GM03348 (cell line): ENCODE results near the gene MACROD2.

Source experiments
- DNase-seq: peaks from one replicate; pipeline ENCODE4 v3.0.0; 2012; ENCODE audit warnings: low spot score

Gene MACROD2

DNA sequence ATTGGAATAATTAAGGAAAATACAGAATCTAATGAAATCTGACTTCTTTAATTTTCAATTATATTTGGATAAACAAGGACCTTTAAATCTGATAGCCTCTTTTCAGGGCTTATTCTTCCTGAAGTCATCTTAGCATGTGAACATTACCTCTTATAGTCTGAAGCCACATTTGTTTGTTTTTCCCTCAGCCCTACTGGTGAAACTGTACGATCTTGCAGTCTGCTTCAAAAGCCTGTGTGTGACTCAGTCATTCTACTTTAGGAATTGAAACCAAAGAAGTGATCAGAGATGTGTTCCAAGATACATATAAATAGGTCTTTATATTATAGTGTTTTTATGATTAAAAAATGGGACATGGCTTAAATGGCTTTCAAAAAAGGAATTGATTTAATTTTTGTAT, 67.5 kb downstream of the MACROD2 start:
- peak; percentile 8 for DNase-seq

GRCh38 chr20:14064333-14064732, 69.0 kb downstream of the MACROD2 start:
- DNase-seq, result no peak

GRCh38 chr20:14064921-14065320, 69.6 kb downstream of the MACROD2 start:
- DNase-seq, result no peak

GRCh38 chr20:14065774-14066173, 70.5 kb downstream of the MACROD2 start:
- DNase-seq, result no peak

DNA sequence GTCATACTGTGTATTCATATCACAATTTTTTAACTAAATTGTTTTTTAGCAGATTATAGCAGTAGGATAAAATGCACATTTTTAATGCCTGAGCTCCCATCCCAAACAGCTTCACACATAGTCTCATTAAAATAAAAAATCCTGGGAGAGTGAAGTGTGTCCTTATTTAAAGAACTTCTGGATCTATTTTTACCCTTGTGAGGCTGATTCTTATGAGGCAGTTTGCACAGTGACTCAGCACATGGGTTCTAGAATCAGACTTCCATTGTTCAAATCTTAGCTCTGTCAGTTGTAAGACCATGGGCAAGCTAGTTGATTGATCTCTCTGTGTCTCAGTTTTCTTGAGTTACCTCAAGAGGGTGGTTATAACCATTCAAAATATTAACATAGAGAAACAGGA, 72.3 kb downstream of the MACROD2 start:
- no peak for DNase-seq

DNA sequence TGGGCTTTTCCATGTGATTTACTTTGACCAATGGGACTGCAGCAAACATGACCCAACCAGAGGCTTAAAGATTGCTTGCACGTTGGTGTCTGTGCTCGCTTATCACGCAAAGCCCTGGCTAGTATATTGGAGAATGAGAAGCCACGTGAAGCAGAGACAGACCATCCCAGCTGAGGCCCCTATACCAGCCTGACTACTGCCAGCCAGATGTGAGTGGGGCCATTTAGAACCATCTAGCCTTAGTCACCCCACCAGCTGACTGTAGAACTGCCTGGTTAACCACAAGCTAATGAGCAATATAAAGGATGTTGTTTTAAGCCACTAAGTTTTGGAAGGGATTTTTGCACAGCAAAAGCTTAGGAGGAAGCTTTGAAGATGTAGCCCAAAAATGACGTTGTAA, 74.5 kb downstream of the MACROD2 start:
- DNase-seq, result peak; percentile 43

- no peak for DNase-seq
Measured at GRCh38 chr20:14093652-14094051, 98.3 kb downstream of the MACROD2 start.

DNA sequence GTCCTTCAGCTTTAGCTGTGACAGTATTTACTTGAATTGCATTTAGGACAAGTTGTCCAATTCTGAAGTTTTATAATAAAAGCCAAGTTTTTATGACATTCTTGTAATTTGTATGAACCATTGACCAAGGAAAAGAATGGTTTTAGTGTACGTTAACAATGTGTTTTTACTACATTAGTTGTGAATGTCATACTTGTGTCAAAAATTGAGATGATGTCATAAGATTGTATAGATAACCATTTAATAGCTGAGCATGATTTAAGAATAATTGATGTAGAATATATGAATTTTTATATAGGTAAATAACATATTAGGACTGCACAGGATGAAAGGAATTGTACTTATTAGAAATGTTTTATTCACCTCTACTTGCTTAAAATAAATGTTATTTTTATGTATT, 102.9 kb downstream of the MACROD2 start:
- DNase-seq, result no peak

GRCh38 chr20:14113416-14113815, 118.1 kb downstream of the MACROD2 start:
- DNase-seq, result no peak

- no peak for DNase-seq
Measured at GRCh38 chr20:14114065-14114704, 118.9 kb downstream of the MACROD2 start.

- DNase-seq, result no peak
Measured at GRCh38 chr20:14116037-14116436, 120.7 kb downstream of the MACROD2 start.

- DNase-seq, result no peak
Measured at GRCh38 chr20:14117768-14118167, 122.5 kb downstream of the MACROD2 start.

DNA sequence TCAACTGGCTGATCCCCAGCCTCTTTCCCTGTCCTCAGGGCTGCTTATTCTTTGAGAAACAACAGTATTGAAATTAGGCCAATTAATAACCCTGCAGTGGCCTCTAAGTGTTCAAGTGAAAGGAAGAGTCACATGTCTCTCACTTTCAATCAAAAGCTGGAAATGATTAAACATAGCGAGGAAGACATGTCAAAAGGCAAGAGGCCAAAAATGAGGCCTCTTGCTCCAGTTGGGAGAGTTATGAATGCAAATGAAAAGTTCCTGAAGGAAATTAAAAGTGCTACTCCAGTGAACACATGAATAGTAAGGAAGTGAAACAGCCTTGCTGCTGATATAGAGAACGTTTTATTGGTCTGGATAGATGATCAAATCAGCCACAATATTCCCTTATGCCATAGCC, 131.5 kb downstream of the MACROD2 start:
- no peak for DNase-seq

- no peak for DNase-seq
Measured at GRCh38 chr20:14127514-14128223, 132.4 kb downstream of the MACROD2 start.

DNA sequence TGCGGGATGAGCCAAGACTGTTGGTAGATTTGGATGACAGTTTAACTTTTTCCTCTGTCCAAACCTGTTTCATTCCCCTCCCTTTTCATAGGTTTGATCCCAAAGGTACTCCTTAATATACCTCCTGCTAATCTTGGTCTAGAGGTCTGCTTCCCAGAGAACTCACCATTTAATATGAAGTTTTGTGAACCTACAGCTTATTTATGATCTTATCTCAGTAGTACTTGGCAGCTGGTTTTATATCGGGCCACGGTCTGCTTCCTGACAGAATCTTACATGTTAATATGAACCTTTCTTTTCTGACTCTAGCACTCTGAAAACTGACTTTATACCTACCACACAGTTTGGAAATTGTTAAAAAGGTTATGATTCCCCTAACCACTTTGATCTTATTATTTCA, 138.7 kb downstream of the MACROD2 start:
- DNase-seq, result no peak

DNA sequence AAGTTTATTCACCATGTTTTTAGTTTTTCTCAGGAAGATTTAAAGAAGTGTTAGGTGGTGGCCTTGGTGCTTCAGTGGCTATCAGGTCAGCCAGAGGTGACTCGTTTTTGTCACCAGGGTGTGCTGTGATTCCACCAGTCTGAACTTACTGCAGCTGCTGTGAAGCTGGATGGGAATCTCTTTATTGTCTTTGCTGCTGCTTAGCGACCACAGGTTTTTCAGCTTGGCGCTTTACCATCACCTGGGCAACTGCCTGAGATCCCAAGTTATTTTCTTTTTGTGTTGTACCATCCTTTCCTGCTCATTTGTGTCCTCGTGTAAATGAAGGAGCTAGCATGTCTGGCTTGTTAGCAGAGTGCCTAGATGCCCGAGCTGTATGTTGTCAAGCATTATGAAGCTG, 146.9 kb downstream of the MACROD2 start:
- peak; percentile 53 for DNase-seq

- peak; percentile 56 for DNase-seq
Measured at GRCh38 chr20:14142964-14143627, 147.8 kb downstream of the MACROD2 start.

GRCh38 chr20:14148042-14148441, 152.7 kb downstream of the MACROD2 start:
- no peak for DNase-seq

GRCh38 chr20:14155361-14155760, 160.0 kb downstream of the MACROD2 start:
- DNase-seq, result no peak

GRCh38 chr20:14178528-14178927, 183.2 kb downstream of the MACROD2 start:
- no peak for DNase-seq

DNA sequence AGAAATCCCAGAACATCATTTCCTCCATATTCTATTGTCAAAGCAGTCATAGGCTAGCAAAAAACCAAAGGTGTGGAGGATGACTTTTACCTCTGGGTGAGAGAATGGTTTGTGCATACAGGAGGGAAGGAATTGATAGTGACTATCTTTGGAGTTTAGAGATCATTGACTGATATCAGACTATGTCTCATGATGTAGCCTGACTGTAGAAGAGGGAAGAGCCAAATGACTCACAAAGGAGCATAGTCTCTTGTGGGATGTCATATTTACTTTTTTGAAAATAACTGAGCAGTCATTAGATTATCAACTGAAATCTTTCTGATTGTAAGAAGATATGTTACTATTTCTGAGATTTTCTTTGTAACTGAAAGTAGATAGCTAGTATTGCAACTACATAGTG, 183.6 kb downstream of the MACROD2 start:
- DNase-seq, result peak; percentile 11

- DNase-seq, result peak; percentile 44
Measured at GRCh38 chr20:14189794-14190402, 194.6 kb downstream of the MACROD2 start.

DNA sequence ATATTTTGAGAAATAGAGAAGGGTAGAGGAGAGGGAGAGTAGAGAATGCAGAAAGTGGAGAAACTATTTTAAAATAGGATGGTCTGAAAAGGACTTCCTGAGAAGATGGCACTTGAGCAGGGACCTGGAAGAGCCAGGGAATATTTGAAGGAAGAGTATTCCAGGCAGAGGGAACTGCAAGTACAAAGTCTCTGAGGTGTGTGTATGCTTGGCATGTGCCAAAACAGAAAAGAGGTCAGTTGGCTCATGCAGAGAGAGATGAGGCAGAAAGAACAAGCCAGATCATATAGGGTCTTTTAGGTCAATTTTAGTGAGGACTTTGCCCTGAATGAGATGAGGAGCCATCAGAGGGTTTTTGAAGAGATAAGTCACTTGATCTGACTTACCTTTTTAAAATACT, 196.2 kb downstream of the MACROD2 start:
- DNase-seq, result no peak
